HG03139 (cell line): ENCODE results near the gene ZDHHC11.

Experiments
- ATAC-seq: cut with Tn5 transposase; IDR thresholded peaks from one replicate; pipeline ENCODE4 v1.9.1; 2021; ENCODE audit not compliant: unreplicated experiment

The ZDHHC11 gene

GRCh38 chr5:850511-851006 is at the start of gene ZDHHC11:
ZDHHC11 (minus strand) TSS chr5:850986; CDS start chr5:850602, 384 bp downstream.
- no peak for ATAC-seq

- ATAC-seq: no peak
Observed at GRCh38 chr5:893711-894110, 42.9 kb upstream of the ZDHHC11 start.

- peak; percentile 6 for ATAC-seq
Observed at GRCh38 chr5:893137-893506, 42.3 kb upstream of the ZDHHC11 start.

GRCh38 chr5:892394-893136 is 41.8 kb upstream of the ZDHHC11 start, which contains the start of the genes BRD9 and TRIP13:
BRD9 (minus strand) TSS chr5:892801; CDS start chr5:892657, 144 bp downstream.
TRIP13 (plus strand) TSS chr5:892884; CDS start chr5:892999, 115 bp downstream.
- ATAC-seq: peak; percentile 93

GRCh38 chr5:891837-892393 is 41.1 kb upstream of the ZDHHC11 start:
- ATAC-seq: no peak

- no peak for ATAC-seq
Observed at GRCh38 chr5:891117-891836, 40.5 kb upstream of the ZDHHC11 start.

- ATAC-seq: no peak
Observed at GRCh38 chr5:889075-889710, 38.4 kb upstream of the ZDHHC11 start.

- no peak for ATAC-seq
Observed at GRCh38 chr5:888638-889035, 37.9 kb upstream of the ZDHHC11 start.

- no peak for ATAC-seq
Observed at GRCh38 chr5:887947-888637, 37.3 kb upstream of the ZDHHC11 start.

GRCh38 chr5:886716-887325 is 36.0 kb upstream of the ZDHHC11 start:
- no peak for ATAC-seq

GRCh38 chr5:886036-886435 is 35.2 kb upstream of the ZDHHC11 start:
- no peak for ATAC-seq

GRCh38 chr5:885529-885928 is 34.7 kb upstream of the ZDHHC11 start:
- ATAC-seq: no peak

- no peak for ATAC-seq
Observed at GRCh38 chr5:885127-885442, 34.3 kb upstream of the ZDHHC11 start.

- no peak for ATAC-seq
Observed at GRCh38 chr5:884345-885126, 33.8 kb upstream of the ZDHHC11 start.

GRCh38 chr5:883475-884181 is 32.8 kb upstream of the ZDHHC11 start:
- no peak for ATAC-seq

GRCh38 chr5:882253-883183 is 31.7 kb upstream of the ZDHHC11 start:
- no peak for ATAC-seq

GRCh38 chr5:881551-881935 is 30.8 kb upstream of the ZDHHC11 start:
- ATAC-seq: no peak
